Smooth muscle cell (in vitro differentiated cells): Measurements from ENCODE around the gene IL31RA. TPM values are rescaled to one million over a fixed set of nuclear protein-coding genes. Genes with fewer than 3 reads are reported as not detected.

Source experiments
- DNase-seq: peaks from one replicate; lab custom pipeline; 2025; ENCODE audit not compliant: unreplicated experiment; lab: John Stamatoyannopoulos, UW
- H2AFZ ChIP-seq: fragments of 200-600 bp; sonication (generic); 2 replicates; pipeline ENCODE4 v1.6.0; 2016; ENCODE audit warnings: antibody characterized with exemption, low read depth, mild to moderate bottlenecking
- H3F3A ChIP-seq: fragments of 200-600 bp; sonication (generic); 2 replicates; pipeline ENCODE4 v1.6.0; 2017; ENCODE audit warnings: antibody characterized with exemption, low read depth
- H3K27ac ChIP-seq: fragments of 200-600 bp; sonication (generic); 2 replicates; pipeline ENCODE4 v1.5.1; 2016; ENCODE audit warnings: low read depth, mild to moderate bottlenecking
- H3K27me3 ChIP-seq: fragments of 200-600 bp; sonication (generic); 2 replicates; pipeline ENCODE4 v1.6.1; 2016; ENCODE audit warnings: low read depth, mild to moderate bottlenecking
- H3K36me3 ChIP-seq: fragments of 200-600 bp; sonication (generic); 2 replicates; pipeline ENCODE4 v1.5.1; 2016; ENCODE audit warnings: low read depth
- H3K4me1 ChIP-seq: fragments of 200-600 bp; sonication (generic); 2 replicates; pipeline ENCODE4 v1.5.1; 2016; ENCODE audit warnings: low read depth
- H3K4me2 ChIP-seq: fragments of 200-600 bp; sonication (generic); 2 replicates; pipeline ENCODE4 v1.6.0; 2016; ENCODE audit warnings: mild to moderate bottlenecking
- H3K4me3 ChIP-seq: fragments of 200-600 bp; sonication (generic); 2 replicates; pipeline ENCODE4 v1.5.1; 2016; ENCODE audit warnings: mild to moderate bottlenecking
- H3K79me2 ChIP-seq: fragments of 200-600 bp; sonication (generic); 2 replicates; pipeline ENCODE4 v1.6.0; 2016; ENCODE audit warnings: low read depth, mild to moderate bottlenecking
- H3K9ac ChIP-seq: fragments of 200-600 bp; sonication (generic); 2 replicates; pipeline ENCODE4 v1.6.0; 2016; ENCODE audit warnings: low read depth
- H3K9me3 ChIP-seq: fragments of 200-600 bp; sonication (generic); replicated peaks from 2 replicates; pipeline ENCODE4 v1.5.1; 2016; ENCODE audit warnings: low read depth
- H4K20me1 ChIP-seq: fragments of 200-600 bp; sonication (generic); 2 replicates; pipeline ENCODE4 v1.6.0; 2016; ENCODE audit warnings: low read depth
- WGBS: methylation state at CpG from one replicate; pipeline ENCODE4 v1.1.7; 2016; ENCODE audit warnings: low lambda C conversion rate; 5-methylcytosine and 5-hydroxymethylcytosine counted together
- polyA plus RNA-seq: library from polyadenylated mRNA; unstranded; fragments of >200 nt; fragmentation: Nextera tagmentation; extraction: Ambion mirVana; gene quantifications from 2 replicates; pipeline ENCODE4 v1.2.1, GENCODE V29; 2016
- total RNA-seq: library from RNA; depleted of rRNA; stranded (reverse); fragments of >200 nt; gene quantifications from 2 replicates; pipeline ENCODE4 v1.2.3, GENCODE V29; 2014
- TF ChIP-seq, protein P1 (sequence below): fragments of 200-600 bp; sonication (generic); IDR thresholded peaks from 2 replicates; pipeline ENCODE4 v1.5.1; 2017; ENCODE audit warnings: borderline replicate concordance, mild to moderate bottlenecking, antibody characterized with exemption; ENCODE audit not compliant: insufficient read depth, poor library complexity, severe bottlenecking

The IL31RA gene
- total and polyA plus RNA-seq, 2 experiments from 2014 or later: 0.67 to 2.2 TPM

DNA sequence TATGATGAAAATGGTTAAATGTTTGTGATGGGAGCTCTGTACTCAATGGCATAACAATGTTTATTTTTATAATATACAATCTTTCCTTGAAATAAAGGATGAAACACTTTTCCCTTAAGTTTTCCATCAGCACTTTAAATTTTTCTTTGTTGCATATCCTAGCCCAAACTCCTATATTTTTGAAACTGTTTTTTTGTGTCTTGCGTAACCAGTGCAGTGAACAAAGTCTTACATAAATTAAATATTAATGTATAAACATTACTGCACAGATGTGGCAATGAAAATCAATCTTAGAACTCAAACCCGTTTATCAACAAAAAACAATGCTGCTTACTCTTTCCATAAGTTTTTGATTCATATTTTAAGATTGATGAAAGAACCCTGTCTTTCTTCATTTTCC, 34.1 kb upstream of the IL31RA start:
- Histone ChIP-seq H3K9me3 (no peaks in the 10 kb centered on the region), H3K79me2 (no peaks in the 10 kb centered on the region), H3K27me3 (no peaks in the 10 kb centered on the region), H3K4me2 (peak overlapping the region; percentile 19), H3K36me3 (no peaks in the 10 kb centered on the region), H3K4me3 (no peak overlapping the region), H3K9ac (no peak overlapping the region), H3F3A (no peaks in the 10 kb centered on the region), H2AFZ (no peak overlapping the region), H3K27ac (peak overlapping the region; percentile 67), H3K4me1 (peaks cover 3% of the 10 kb centered on the region), H4K20me1 (no peaks in the 10 kb centered on the region)
- 85% methylated on average over 2 of the region's 2 CpGs for WGBS
- DNase-seq: no peak
- TF ChIP-seq, protein P1, sequence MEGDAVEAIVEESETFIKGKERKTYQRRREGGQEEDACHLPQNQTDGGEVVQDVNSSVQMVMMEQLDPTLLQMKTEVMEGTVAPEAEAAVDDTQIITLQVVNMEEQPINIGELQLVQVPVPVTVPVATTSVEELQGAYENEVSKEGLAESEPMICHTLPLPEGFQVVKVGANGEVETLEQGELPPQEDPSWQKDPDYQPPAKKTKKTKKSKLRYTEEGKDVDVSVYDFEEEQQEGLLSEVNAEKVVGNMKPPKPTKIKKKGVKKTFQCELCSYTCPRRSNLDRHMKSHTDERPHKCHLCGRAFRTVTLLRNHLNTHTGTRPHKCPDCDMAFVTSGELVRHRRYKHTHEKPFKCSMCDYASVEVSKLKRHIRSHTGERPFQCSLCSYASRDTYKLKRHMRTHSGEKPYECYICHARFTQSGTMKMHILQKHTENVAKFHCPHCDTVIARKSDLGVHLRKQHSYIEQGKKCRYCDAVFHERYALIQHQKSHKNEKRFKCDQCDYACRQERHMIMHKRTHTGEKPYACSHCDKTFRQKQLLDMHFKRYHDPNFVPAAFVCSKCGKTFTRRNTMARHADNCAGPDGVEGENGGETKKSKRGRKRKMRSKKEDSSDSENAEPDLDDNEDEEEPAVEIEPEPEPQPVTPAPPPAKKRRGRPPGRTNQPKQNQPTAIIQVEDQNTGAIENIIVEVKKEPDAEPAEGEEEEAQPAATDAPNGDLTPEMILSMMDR: no peak

DNA sequence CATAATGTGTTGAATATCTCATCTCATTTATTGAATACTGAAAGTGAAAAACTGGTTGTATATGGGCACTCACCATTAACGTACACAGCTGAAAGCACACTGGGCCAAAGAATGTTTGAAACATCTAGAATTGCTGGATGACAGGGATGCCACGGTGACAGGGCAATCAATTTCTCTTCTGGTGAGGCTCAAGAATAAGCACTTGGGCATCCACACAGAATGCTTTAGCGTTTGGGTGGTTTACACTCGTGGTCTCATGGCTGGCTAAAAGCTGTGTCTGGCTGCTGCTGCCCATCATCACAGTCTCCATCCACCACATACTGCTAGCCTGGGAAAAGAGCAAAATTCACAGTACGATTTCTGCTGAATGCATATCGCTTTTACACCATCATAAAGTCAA, 30.7 kb upstream of the IL31RA start:
- TF ChIP-seq, protein P1: no peak
- Histone ChIP-seq H3K79me2 (no peaks in the 10 kb centered on the region), H3K4me3 (no peak overlapping the region), H3K9ac (no peak overlapping the region), H3K36me3 (no peaks in the 10 kb centered on the region), H2AFZ (no peak overlapping the region), H3K4me2 (no peak overlapping the region), H3K9me3 (no peaks in the 10 kb centered on the region), H4K20me1 (no peaks in the 10 kb centered on the region), H3K27ac (no peak overlapping the region), H3F3A (no peaks in the 10 kb centered on the region), H3K27me3 (no peaks in the 10 kb centered on the region), H3K4me1 (peaks cover 3% of the 10 kb centered on the region)
- no peak for DNase-seq
- 70% methylated on average over 6 of the region's 6 CpGs for WGBS

DNA sequence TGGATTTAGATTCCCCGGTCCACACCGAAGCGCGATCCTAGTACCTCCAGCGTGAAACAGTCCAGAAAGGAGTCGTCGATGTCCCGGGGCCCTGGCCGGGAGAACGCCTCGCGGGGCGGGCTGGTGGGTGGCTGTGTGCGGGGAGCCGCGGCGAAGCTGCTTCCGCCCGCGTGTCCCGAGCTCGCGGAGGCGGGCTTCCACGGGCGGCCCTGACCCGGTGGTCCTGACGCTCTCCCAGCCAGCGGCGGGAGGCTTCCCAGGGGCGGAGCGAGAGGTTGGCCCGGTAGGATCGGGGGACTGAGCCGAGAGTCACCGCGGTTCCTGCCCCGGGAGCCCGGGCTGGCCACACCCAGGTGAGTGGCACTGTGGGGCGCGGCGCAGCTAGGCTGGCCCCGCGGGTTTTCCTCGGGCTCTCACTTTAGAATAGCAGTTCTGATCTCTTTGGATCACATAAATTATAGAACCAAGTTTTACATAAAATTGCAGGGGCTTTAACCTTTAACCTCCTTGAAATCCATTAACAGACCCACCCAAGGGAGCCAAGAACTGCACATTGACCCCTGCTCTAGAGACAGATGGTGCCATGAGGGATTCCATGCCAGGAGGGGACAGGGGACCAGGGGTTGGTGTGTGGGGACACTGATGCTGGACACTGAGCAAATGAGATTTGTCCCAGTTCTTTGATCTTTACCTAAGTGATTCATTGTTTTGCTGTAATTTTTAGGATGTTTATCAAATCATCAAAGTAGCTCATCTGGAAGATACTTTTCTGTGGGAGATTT, 29.2 kb upstream of the IL31RA start:
- Histone ChIP-seq H2AFZ (peak overlapping the region; percentile 72), H3K4me2 (peak overlapping the region; percentile 85), H3K4me1 (peaks cover under 1% of the 10 kb centered on the region), H3K9me3 (no peaks in the 10 kb centered on the region), H3K27ac (no peak overlapping the region), H3K4me3 (peak overlapping the region; percentile 48), H3K79me2 (no peaks in the 10 kb centered on the region), H3F3A (no peaks in the 10 kb centered on the region), H3K27me3 (no peaks in the 10 kb centered on the region), H4K20me1 (no peaks in the 10 kb centered on the region), H3K9ac (no peak overlapping the region), H3K36me3 (no peaks in the 10 kb centered on the region)
- 16% methylated on average over 43 of the region's 45 CpGs for WGBS
- no peak for DNase-seq
- TF ChIP-seq, protein P1: no peak
